Ovary (tissue), 9 donors: ENCODE results near the gene QSOX1. TPM values are rescaled to one million over a fixed set of nuclear protein-coding genes. Genes with fewer than 3 reads are reported as not detected.

Experiments used
- DNase-seq, 5 donors: peaks; one replicate each; pipeline ENCODE4 v3.0.0-alpha.2; 2019 to 2020
- H3K27ac ChIP-seq, 2 donors: fragments of 200-600 bp; one replicate each; pipeline versions ENCODE4 v1.5.1 to v1.8.0; 2019 to 2022
- H3K27me3 ChIP-seq: fragments of 200-600 bp; one replicate; pipeline ENCODE4 v1.8.0; 2022
- H3K36me3 ChIP-seq: fragments of 200-600 bp; sonication (generic); one replicate; pipeline ENCODE4 v1.5.1; 2019
- H3K4me1 ChIP-seq: one replicate; pipeline ENCODE4 v1.8.1; 2013; ENCODE audit warnings: mild to moderate bottlenecking, moderate library complexity; ENCODE audit not compliant: insufficient read depth
- H3K4me3 ChIP-seq: fragments of 200-600 bp; sonication (generic); one replicate; pipeline ENCODE4 v1.5.1; 2017
- H3K9me3 ChIP-seq, 2 donors: fragments of 200-600 bp in 1 of 2; sonication (generic) in 1 of 2; one replicate each; pipeline versions ENCODE4 v1.5.1 to v1.8.1; 2013 to 2019; ENCODE audit warnings: mild to moderate bottlenecking in 1 of 2, moderate library complexity in 1 of 2
- CTCF ChIP-seq, 3 donors: fragments of 450-650 bp in 2 of 3; fragments of 200-600 bp in 1 of 3; IDR thresholded peaks; one replicate each; pipeline versions ENCODE4 v1.5.1 to v1.8.0; 2016 to 2022; ENCODE audit warnings: antibody characterized with exemption in 3 of 3, mild to moderate bottlenecking in 1 of 3
- EP300 ChIP-seq: sonication (generic); formaldehyde crosslinking; IDR thresholded peaks from one replicate; pipeline ENCODE4 v1.6.1; 2017; ENCODE audit warnings: antibody characterized with exemption
- POLR2A ChIP-seq: fragments of 450-650 bp; IDR thresholded peaks from one replicate; pipeline ENCODE4 v1.6.1; 2017; ENCODE audit warnings: antibody characterized with exemption, mild to moderate bottlenecking, moderate library complexity
- WGBS, 3 donors: extraction: QIAGEN DNeasy Blood & Tissue Kit in 1 of 3; methylation state at CpG; one replicate each; pipeline versions ENCODE4 v1.1.5 to v1.1.7; 2013 to 2017; 5-methylcytosine and 5-hydroxymethylcytosine counted together
- intact Hi-C, 4 donors: fragments of 100-400 bp; cut with DNase I; formaldehyde crosslinking; loops; one replicate each; pipeline versions ENCODE4 v1.11.0 to v1.15.1; 2022 to 2023
- polyA plus RNA-seq, 2 donors: library from polyadenylated mRNA; stranded (reverse); fragments of 200-250 nt in 1 of 2; fragments of 350-450 nt in 1 of 2; fragmentation: Illumina TruSeq in 1 of 2; extraction: RNeasy Lipid Tissue Mini Kit (QIAGEN cat#74804) in 1 of 2; gene quantifications; one replicate each; pipeline ENCODE4 v1.2.3, GENCODE V29; 2013 to 2014
- total RNA-seq, 7 donors: library from RNA; depleted of rRNA in 2 of 7; stranded (reverse); fragments of >200 nt in 2 of 7; fragmentation: NEBNext Ultra II Directional in 3 of 7; extraction: Animal tissue kit (Norgen Biotek cat#: 25700) in 3 of 7; gene quantifications; one replicate each; pipeline versions ENCODE4 v1.1.0 to v1.2.4, GENCODE V29; 2016 to 2023
- donor health status: DM: no; HTN: no; CAD: no; lungs with moderate emphysema.
- donor health status: DM: no; HTN: no; CAD: no.
- donor health status: Bipolar disorder and iron deficiency.
- donor health status: DM: yes; HTN: yes; CAD: no.
- donor health status: DM: no; HTN: no; CAD: no.
- donor health status: DM: yes; HTN: yes; CAD: no.

Gene QSOX1
- total and polyA plus RNA-seq, 9 donors, result 57.8 to 475 (median 155) TPM

- 69 to 75% (median 72%) methylated on average over 4 of the region's 4 CpGs for WGBS, 3 donors
- H3K36me3 ChIP-seq, result no peaks in the 10 kb centered on the region
- peaks cover 16% of the 10 kb centered on the region for H3K4me1 ChIP-seq
- DNase-seq, result no peak
- TF ChIP-seq POLR2A (no peak), EP300 (no peak), CTCF (IDR thresholded peaks at IDR 0.05) (no peak)
- H3K9me3 ChIP-seq, result no peaks in the 10 kb centered on the region
- no peaks in the 10 kb centered on the region for H3K27me3 ChIP-seq
- no peak overlapping the region for H3K4me3 ChIP-seq
- no peak overlapping the region for H3K27ac ChIP-seq
- intact Hi-C loops, result no loop called here
These were observed 2.4 kb downstream of the QSOX1 start for GRCh38 chr1:180157108-180157507.

- H3K9me3 ChIP-seq, result no peaks in the 10 kb centered on the region
- no peak overlapping the region for H3K4me3 ChIP-seq
- no peaks in the 10 kb centered on the region for H3K36me3 ChIP-seq
- intact Hi-C loops, result no loop called here
- 75 to 78% (median 75%) methylated on average over 3 of the region's 3 CpGs for WGBS, 3 donors
- no peak for TF ChIP-seq CTCF (IDR thresholded peaks at IDR 0.05)
- no peak for TF ChIP-seq POLR2A
- no peak for TF ChIP-seq EP300
- no peak overlapping the region for H3K27ac ChIP-seq
- DNase-seq, result no peak
- H3K4me1 ChIP-seq, result peaks cover 16% of the 10 kb centered on the region
- no peaks in the 10 kb centered on the region for H3K27me3 ChIP-seq
These were observed 2.9 kb downstream of the QSOX1 start for GRCh38 chr1:180157576-180158057.

GRCh38 chr1:180158149-180159147 is 3.8 kb downstream of the QSOX1 start:
- Histone ChIP-seq H3K27ac (no peak overlapping the region), H3K4me1 (peaks cover 16% of the 10 kb centered on the region), H3K36me3 (no peaks in the 10 kb centered on the region), H3K4me3 (no peak overlapping the region), H3K9me3 (no peaks in the 10 kb centered on the region), H3K27me3 (no peaks in the 10 kb centered on the region)
- 87 to 92% (median 91%) methylated on average over 16 of the region's 16 CpGs for WGBS, 3 donors
- TF ChIP-seq CTCF (IDR thresholded peaks at IDR 0.05) (no peak), POLR2A (no peak), EP300 (no peak)
- DNase-seq, result no peak
- intact Hi-C loops, result no loop called here

- no peak for TF ChIP-seq EP300
- TF ChIP-seq POLR2A, result no peak
- TF ChIP-seq CTCF (IDR thresholded peaks at IDR 0.05), result no peak
- no peak for DNase-seq
- no peak overlapping the region for H3K27ac ChIP-seq
- WGBS, 3 donors, result 98 to 100% (median 99%) methylated on average over 1 of the region's 1 CpG
- peaks cover 16% of the 10 kb centered on the region for H3K4me1 ChIP-seq
- no peak overlapping the region for H3K4me3 ChIP-seq
- intact Hi-C loops, result no loop called here
- H3K36me3 ChIP-seq, result no peaks in the 10 kb centered on the region
- H3K27me3 ChIP-seq, result no peaks in the 10 kb centered on the region
- H3K9me3 ChIP-seq, result no peaks in the 10 kb centered on the region
These were observed 5.7 kb downstream of the QSOX1 start for GRCh38 chr1:180160357-180160756.
